Thyroid gland (tissue), 4 donors: ENCODE results near the gene SEMA3A. TPM values are rescaled to one million over a fixed set of nuclear protein-coding genes. Genes with fewer than 3 reads are reported as not detected.

ENCODE experiments used
- DNase-seq, 2 donors: peaks; one replicate each; pipeline ENCODE4 v3.0.0-alpha.2; 2019
- H3K27ac ChIP-seq, 3 donors: fragments of 200-600 bp; sonication (generic); 1 replicate in 2 of 3; 2 replicates in 1 of 3; pipeline ENCODE4 v1.5.1; 2016 to 2019; ENCODE audit warnings: mild to moderate bottlenecking in 1 of 3, moderate library complexity in 1 of 3
- H3K27me3 ChIP-seq: fragments of 200-600 bp; sonication (generic); one replicate; pipeline ENCODE4 v1.5.1; 2019
- H3K36me3 ChIP-seq, 2 donors: fragments of 200-600 bp; sonication (generic); one replicate each; pipeline ENCODE4 v1.5.1; 2016 to 2019
- H3K4me1 ChIP-seq, 2 donors: fragments of 200-600 bp; sonication (generic); one replicate each; pipeline ENCODE4 v1.5.1; 2017 to 2019
- H3K4me3 ChIP-seq, 3 donors: fragments of 200-600 bp; sonication (generic); replicated peaks in 1 of 3; 1 replicate in 2 of 3; 2 replicates in 1 of 3; pipeline ENCODE4 v1.5.1; 2016; ENCODE audit warnings: mild to moderate bottlenecking in 1 of 3
- H3K9me3 ChIP-seq: fragments of 200-600 bp; sonication (generic); one replicate; pipeline ENCODE4 v1.5.1; 2017
- POLR2A ChIP-seq, 2 donors: fragments of 450-650 bp; IDR thresholded peaks; one replicate each; pipeline ENCODE4 v1.6.1; 2017; ENCODE audit warnings: antibody characterized with exemption in 2 of 2, mild to moderate bottlenecking in 2 of 2, moderate library complexity in 1 of 2
- WGBS, 2 donors: methylation state at CpG; one replicate each; pipeline ENCODE4 v1.1.5; 2017; 5-methylcytosine and 5-hydroxymethylcytosine counted together
- intact Hi-C: fragments of 100-400 bp; cut with DNase I; formaldehyde crosslinking; loops from one replicate; pipeline ENCODE4 v1.15.1; 2023
- total RNA-seq, 4 donors: library from RNA; depleted of rRNA; stranded (reverse); fragments of >200 nt; gene quantifications; one replicate each; pipeline ENCODE4 v1.2.3, GENCODE V29; 2016
- TF ChIP-seq, protein P1 (sequence below), 6 experiments: fragments of 200-600 bp in 3 of 6; fragments of 450-650 bp in 3 of 6; sonication (generic) in 3 of 6; IDR thresholded peaks; one replicate each; pipeline ENCODE4 v1.5.1; 2016 to 2019; ENCODE audit warnings: antibody characterized with exemption in 6 of 6, mild to moderate bottlenecking in 2 of 6, inconsistent platforms in 1 of 6, moderate library complexity in 1 of 6

The SEMA3A gene
- total RNA-seq, 4 donors from 2014 or later = 6.5 to 18.0 (median 13.0) TPM

DNA sequence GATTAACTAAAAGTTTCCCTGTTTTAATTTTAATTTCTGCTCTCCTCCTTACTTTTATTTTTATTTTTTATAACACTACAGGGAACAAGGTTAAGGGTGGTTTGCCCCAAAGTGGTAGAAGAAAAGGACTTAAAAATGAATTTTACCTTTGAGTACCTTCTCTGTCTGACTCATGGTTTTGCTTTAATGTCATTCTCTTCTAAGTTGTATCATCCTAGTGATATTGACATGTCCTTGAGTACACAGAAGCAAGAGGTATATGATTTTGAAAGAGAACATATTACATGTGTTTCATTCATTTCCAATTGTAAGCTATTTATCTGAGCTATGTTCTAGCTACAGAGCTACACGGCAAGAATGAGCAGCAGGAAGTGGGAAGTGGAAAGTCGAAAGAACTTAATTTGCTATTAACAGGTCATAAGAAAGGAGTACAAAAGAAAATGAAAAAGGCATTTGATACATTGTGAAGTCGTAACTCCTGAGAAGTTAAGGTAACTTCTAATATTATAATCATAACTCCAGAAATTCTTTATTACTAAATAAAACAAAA lies 112.5 kb downstream of the SEMA3A start:
- DNase-seq = no peak
- H3K36me3 ChIP-seq = no peaks in the 10 kb centered on the region
- TF ChIP-seq, protein P1, sequence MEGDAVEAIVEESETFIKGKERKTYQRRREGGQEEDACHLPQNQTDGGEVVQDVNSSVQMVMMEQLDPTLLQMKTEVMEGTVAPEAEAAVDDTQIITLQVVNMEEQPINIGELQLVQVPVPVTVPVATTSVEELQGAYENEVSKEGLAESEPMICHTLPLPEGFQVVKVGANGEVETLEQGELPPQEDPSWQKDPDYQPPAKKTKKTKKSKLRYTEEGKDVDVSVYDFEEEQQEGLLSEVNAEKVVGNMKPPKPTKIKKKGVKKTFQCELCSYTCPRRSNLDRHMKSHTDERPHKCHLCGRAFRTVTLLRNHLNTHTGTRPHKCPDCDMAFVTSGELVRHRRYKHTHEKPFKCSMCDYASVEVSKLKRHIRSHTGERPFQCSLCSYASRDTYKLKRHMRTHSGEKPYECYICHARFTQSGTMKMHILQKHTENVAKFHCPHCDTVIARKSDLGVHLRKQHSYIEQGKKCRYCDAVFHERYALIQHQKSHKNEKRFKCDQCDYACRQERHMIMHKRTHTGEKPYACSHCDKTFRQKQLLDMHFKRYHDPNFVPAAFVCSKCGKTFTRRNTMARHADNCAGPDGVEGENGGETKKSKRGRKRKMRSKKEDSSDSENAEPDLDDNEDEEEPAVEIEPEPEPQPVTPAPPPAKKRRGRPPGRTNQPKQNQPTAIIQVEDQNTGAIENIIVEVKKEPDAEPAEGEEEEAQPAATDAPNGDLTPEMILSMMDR (IDR thresholded peaks at IDR 0.05) = no peak
- TF ChIP-seq POLR2A (IDR thresholded peaks at IDR 0.05) = no peak
- H3K4me1 ChIP-seq = no peaks in the 10 kb centered on the region
- no peaks in the 10 kb centered on the region for H3K9me3 ChIP-seq
- no peak overlapping the region for H3K4me3 ChIP-seq
- no peaks in the 10 kb centered on the region for H3K27me3 ChIP-seq
- no peak overlapping the region for H3K27ac ChIP-seq
- intact Hi-C loops = no loop called here
- 72 to 79% methylated on average over 3 of the region's 3 CpGs for WGBS, 2 donors

DNA sequence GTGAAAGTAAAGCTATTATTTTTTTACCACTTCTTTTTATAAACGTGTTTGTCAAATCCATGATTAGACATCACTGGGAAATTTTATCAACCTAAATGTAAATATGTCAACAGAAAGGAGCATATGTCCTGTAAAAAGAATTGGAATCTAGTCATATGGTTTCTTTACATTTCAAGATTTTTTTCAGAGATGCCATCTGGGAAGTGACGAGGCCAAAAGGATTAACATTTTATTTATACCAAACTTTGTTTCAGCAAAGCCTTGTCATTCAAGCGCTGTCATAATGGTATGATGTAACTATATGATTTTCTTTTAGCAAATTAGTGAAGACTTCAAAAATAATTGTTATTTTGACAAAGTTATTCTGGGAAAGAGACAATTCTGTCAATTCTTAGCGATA lies 117.3 kb downstream of the SEMA3A start:
- intact Hi-C loops = no loop called here
- no peak for DNase-seq
- no peaks in the 10 kb centered on the region for H3K9me3 ChIP-seq
- no peak overlapping the region for H3K4me3 ChIP-seq
- H3K27me3 ChIP-seq = no peaks in the 10 kb centered on the region
- H3K27ac ChIP-seq = no peak overlapping the region
- TF ChIP-seq, protein P1 (IDR thresholded peaks at IDR 0.05) = no peak
- no peak for TF ChIP-seq POLR2A (IDR thresholded peaks at IDR 0.05)
- no peaks in the 10 kb centered on the region for H3K36me3 ChIP-seq
- WGBS, 2 donors = 94 to 97% methylated on average over 4 of the region's 4 CpGs
- no peaks in the 10 kb centered on the region for H3K4me1 ChIP-seq

DNA sequence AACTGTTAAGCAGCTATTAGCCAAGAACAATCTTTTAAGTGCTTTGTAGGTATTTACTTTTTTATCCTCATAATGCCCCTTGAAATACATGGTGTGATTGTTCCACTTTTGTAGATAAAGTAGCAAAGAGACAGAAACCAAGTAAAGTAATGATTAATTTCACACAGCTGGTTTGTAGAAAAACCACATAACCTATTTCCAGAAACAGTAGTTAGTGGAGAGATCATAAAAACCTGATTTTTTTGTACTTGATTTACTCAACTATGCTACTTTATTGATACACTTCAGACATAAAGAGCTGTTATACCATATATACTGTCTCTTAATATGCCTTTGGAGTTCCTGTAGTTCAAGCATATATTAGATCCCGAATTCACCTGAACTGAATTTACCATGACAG lies 118.4 kb downstream of the SEMA3A start:
- H3K27ac ChIP-seq = no peak overlapping the region
- 91 to 92% methylated on average over 1 of the region's 1 CpG for WGBS, 2 donors
- no peaks in the 10 kb centered on the region for H3K27me3 ChIP-seq
- H3K4me3 ChIP-seq = no peak overlapping the region
- intact Hi-C loops = no loop called here
- no peak for DNase-seq
- TF ChIP-seq POLR2A (IDR thresholded peaks at IDR 0.05) = no peak
- TF ChIP-seq, protein P1 (IDR thresholded peaks at IDR 0.05) = no peak
- H3K36me3 ChIP-seq = no peaks in the 10 kb centered on the region
- no peaks in the 10 kb centered on the region for H3K9me3 ChIP-seq
- no peaks in the 10 kb centered on the region for H3K4me1 ChIP-seq

DNA sequence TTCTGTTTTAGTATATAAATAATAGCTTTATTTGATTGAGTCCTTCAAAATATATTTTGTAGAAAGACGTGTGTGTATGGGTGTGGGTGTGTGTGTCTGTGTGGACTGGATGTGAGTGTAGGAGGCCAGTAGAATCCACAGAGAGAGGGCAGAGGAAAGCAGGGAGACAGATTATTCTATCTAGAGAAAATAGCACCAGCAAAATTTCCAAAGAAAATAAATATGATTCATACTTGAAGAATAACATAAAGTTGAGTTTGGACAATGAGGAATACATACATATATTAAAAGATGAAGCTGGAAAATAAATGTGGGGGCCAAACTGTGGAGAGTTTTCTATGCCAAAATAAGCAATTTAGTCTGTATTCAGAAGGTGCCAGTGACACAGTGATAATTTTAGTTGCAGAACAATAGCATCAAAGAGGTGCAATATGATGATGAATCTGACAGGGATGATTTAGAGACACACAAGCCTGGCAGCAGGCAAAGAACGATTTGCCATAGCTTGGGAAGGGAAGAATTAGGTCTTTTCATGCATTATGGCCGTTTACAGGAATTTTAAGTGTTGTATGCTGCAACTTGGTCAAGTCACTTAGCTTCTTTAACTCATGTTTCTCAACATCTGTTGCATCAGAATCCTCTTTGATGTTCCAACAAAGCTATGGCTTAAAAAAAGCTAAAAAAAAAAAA lies 121.3 kb downstream of the SEMA3A start:
- intact Hi-C loops = no loop called here
- Histone ChIP-seq H3K36me3 (no peaks in the 10 kb centered on the region), H3K9me3 (no peaks in the 10 kb centered on the region), H3K4me1 (no peaks in the 10 kb centered on the region), H3K27me3 (no peaks in the 10 kb centered on the region), H3K4me3 (no peak overlapping the region), H3K27ac (no peak overlapping the region)
- no peak for DNase-seq
- 52 to 60% methylated on average over 3 of the region's 3 CpGs for WGBS, 2 donors
- TF ChIP-seq, protein P1 (IDR thresholded peaks at IDR 0.05) = no peak
- TF ChIP-seq POLR2A (IDR thresholded peaks at IDR 0.05) = no peak

DNA sequence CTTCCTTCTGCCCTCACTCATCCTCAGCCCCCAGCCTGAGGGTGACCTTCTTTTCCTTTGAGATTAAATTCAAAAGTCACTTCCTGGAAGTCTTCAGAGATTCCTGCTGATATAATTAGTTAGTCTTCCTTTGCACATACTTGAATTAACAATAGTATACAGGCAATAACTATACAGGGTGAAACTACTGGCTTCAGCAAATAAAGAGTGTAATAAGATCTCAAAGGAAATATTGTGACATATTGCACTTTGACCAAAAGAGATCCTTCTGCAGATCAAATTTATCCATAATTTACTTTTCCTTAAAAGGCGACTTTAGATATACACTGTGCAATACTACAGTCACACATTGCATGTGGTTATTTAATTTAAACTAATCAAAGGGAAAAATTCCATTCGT lies 123.8 kb downstream of the SEMA3A start:
- Histone ChIP-seq H3K9me3 (no peaks in the 10 kb centered on the region), H3K27me3 (no peaks in the 10 kb centered on the region), H3K27ac (no peak overlapping the region), H3K4me1 (no peaks in the 10 kb centered on the region), H3K4me3 (no peak overlapping the region), H3K36me3 (no peaks in the 10 kb centered on the region)
- no peak for DNase-seq
- intact Hi-C loops = no loop called here
- no peak for TF ChIP-seq POLR2A (IDR thresholded peaks at IDR 0.05)
- TF ChIP-seq, protein P1 (IDR thresholded peaks at IDR 0.05) = no peak
- WGBS, 2 donors = 94 to 96% methylated on average over 2 of the region's 2 CpGs
